Measurements from ENCODE around the gene LRRFIP1. TPM values are rescaled to one million over a fixed set of nuclear protein-coding genes. Genes with fewer than 3 reads are reported as not detected.
A peak's percentile ranks its signal among the peaks of the same experiment; 100 is the strongest.
"Not testable (repeated sequence)": the region's sequence is repeated elsewhere in the genome, so short reads cannot be mapped to it uniquely, and the experiment has no call there.

The LRRFIP1 gene
- total RNA-seq, 1 donor, result 49.0 TPM

DNA sequence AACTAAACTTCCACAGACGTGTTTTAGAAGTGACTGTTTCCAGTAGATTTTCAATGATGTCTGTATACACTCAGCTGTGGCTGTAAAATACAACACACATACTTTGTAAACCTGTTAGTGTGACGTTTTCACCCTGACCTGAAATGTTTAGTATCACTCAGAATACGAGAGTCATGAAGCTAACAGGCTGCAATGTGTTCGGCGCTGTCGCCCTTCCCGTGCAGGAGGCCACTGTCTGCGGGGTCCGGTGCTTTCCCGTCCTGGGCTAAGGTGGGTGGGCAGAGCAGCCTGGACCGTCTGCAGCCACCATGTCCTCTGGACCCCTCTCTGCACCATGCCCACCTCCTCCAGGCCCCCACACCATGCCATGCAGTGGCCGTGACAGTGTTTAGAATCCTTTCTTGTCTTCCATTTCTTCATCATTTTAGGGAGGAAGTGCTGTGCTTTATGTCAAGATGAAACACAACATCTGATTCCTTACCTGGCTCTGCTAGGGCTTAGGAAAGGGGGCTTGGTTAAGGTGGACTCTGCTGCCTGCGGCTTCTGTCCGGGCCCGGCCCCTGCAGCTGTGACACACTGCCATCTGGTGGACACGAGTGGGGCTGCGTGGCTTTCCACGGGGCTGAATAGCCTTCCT is 117.3 kb downstream of the LRRFIP1 start:
- TF ChIP-seq, protein P1, sequence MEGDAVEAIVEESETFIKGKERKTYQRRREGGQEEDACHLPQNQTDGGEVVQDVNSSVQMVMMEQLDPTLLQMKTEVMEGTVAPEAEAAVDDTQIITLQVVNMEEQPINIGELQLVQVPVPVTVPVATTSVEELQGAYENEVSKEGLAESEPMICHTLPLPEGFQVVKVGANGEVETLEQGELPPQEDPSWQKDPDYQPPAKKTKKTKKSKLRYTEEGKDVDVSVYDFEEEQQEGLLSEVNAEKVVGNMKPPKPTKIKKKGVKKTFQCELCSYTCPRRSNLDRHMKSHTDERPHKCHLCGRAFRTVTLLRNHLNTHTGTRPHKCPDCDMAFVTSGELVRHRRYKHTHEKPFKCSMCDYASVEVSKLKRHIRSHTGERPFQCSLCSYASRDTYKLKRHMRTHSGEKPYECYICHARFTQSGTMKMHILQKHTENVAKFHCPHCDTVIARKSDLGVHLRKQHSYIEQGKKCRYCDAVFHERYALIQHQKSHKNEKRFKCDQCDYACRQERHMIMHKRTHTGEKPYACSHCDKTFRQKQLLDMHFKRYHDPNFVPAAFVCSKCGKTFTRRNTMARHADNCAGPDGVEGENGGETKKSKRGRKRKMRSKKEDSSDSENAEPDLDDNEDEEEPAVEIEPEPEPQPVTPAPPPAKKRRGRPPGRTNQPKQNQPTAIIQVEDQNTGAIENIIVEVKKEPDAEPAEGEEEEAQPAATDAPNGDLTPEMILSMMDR (IDR thresholded peaks at IDR 0.05; ENCODE audit: insufficient read depth, low read length), result peak; percentile 98
- H3K4me3 ChIP-seq (ENCODE audit: low read depth, low read length), result no peak overlapping the region
- DNase-seq (ENCODE audit: low read depth), result peak; percentile 66

- no peak for DNase-seq (ENCODE audit: low read depth)
- no peak overlapping the region for H3K4me3 ChIP-seq (ENCODE audit: low read depth, low read length)
- TF ChIP-seq, protein P1 (IDR thresholded peaks at IDR 0.05; ENCODE audit: insufficient read depth, low read length), result no peak
Observed at GRCh38 chr2:237745250-237745613, 117.8 kb downstream of the LRRFIP1 start.

DNA sequence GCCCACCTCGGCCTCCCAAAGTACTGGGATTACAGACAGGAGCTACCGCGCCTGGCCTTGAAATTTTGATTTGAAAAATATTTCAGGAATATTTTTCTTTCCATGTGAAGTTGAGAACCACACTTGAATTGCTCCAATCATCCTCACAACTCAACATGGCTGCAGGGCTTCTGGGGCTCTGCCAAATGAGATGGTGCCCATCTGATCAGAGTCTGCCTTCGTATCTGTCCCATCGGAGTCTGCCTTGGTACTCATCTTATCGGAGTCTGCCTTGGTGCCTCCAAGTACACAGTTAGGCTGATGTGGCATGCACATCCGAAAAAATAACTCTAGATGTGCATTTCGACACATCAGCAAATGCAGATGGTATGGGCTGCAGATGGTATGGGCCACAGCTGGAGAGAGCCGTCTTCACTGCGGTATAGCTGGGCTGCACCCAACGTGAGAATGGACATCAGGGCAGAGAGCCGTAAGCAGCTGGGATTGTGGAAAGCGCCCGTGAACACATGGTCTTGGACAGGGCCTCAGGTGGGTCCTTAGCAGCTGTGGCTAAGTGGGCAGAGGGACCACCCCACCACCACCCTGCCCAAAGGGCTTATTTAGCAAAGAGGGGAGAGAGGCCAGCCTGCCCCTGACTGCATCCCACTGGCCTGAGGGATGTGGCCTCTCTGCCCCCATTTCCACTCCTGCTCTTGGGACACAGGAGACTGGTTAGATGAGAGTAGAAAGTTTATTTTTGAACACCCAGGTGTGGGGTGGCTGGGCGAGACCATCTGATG is 119.1 kb downstream of the LRRFIP1 start:
- no peak for DNase-seq (ENCODE audit: low read depth)
- no peak overlapping the region for H3K4me3 ChIP-seq (ENCODE audit: low read depth, low read length)
- TF ChIP-seq, protein P1 (IDR thresholded peaks at IDR 0.05; ENCODE audit: insufficient read depth, low read length), result no peak

GRCh38 chr2:237747189-237747588 is 119.8 kb downstream of the LRRFIP1 start:
- TF ChIP-seq, protein P1 (IDR thresholded peaks at IDR 0.05; ENCODE audit: insufficient read depth, low read length), result no peak
- no peak for DNase-seq (ENCODE audit: low read depth)

DNA sequence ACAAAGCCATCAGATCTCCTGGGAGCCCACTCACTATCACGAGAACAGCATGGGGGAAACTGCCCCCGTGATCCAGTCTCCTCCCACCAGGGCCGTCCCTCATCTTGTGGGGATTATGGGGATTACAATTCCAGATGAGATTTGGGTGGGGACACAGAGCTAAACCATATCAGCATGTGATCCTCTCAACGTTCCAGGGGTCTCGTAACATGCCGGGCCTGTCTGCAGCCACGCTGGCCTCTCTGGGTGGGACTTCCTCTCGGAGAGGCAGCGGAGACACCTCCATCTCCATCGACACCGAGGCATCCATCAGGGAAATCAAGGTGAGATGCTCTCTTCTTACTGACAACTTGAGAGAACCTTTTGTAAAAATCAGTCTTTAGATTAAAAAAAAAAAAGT is 121.6 kb downstream of the LRRFIP1 start:
- no peak for DNase-seq (ENCODE audit: low read depth)
- TF ChIP-seq, protein P1 (IDR thresholded peaks at IDR 0.05; ENCODE audit: insufficient read depth, low read length), result no peak
- no peak overlapping the region for H3K4me3 ChIP-seq (ENCODE audit: low read depth, low read length)

More at GRCh38 chr2:237747189-237747588, 119.8 kb downstream of the LRRFIP1 start:
- no peak overlapping the region for H3K4me3 ChIP-seq (ENCODE audit: low read depth, low read length)

- H3K4me3 ChIP-seq (ENCODE audit: low read depth, low read length), result no peak overlapping the region
- no peak for DNase-seq (ENCODE audit: low read depth)
Observed at GRCh38 chr2:237749961-237750360, 122.6 kb downstream of the LRRFIP1 start.

GRCh38 chr2:237750441-237750840 is 123.1 kb downstream of the LRRFIP1 start:
- not testable (repeated sequence) for DNase-seq (ENCODE audit: low read depth); H3K4me3 ChIP-seq (ENCODE audit: low read depth, low read length)

More at GRCh38 chr2:237749961-237750360, 122.6 kb downstream of the LRRFIP1 start:
- TF ChIP-seq, protein P1 (IDR thresholded peaks at IDR 0.05; ENCODE audit: insufficient read depth, low read length), result no peak

All from fibroblast of the aortic adventitia (primary cell).